Measurements from ENCODE around the gene SSR2.
A peak's percentile ranks its signal among the peaks of the same experiment; 100 is the strongest.

The SSR2 gene

GRCh38 chr1:156014829-156015228, 5.9 kb downstream of the SSR2 start:
- ATAC-seq = no peak
- Mint-ChIP-seq H3K36me3 (peaks cover 39% of the 10 kb centered on the region), H3K9me3 (no peaks in the 10 kb centered on the region), H3K27me3 (no peaks in the 10 kb centered on the region), H3K4me1 (peaks cover 44% of the 10 kb centered on the region), H3K4me3 (no peak overlapping the region), H3K27ac (no peak overlapping the region)

GRCh38 chr1:156012051-156012817, 8.5 kb downstream of the SSR2 start:
- no peaks in the 10 kb centered on the region for H3K9me3 Mint-ChIP-seq
- peak overlapping the region; percentile 66 for H3K27ac Mint-ChIP-seq
- H3K36me3 Mint-ChIP-seq = peaks cover 47% of the 10 kb centered on the region

GRCh38 chr1:156009404-156009803, 11.3 kb downstream of the SSR2 start:
- peaks cover 34% of the 10 kb centered on the region for H3K4me1 Mint-ChIP-seq
- H3K4me3 Mint-ChIP-seq = no peak overlapping the region
- no peaks in the 10 kb centered on the region for H3K9me3 Mint-ChIP-seq
- peaks cover 49% of the 10 kb centered on the region for H3K36me3 Mint-ChIP-seq
- no peaks in the 10 kb centered on the region for H3K27me3 Mint-ChIP-seq
- H3K27ac Mint-ChIP-seq = no peak overlapping the region
- no peak for ATAC-seq

More at GRCh38 chr1:156012051-156012817, 8.5 kb downstream of the SSR2 start:
- Mint-ChIP-seq H3K27me3 (no peaks in the 10 kb centered on the region), H3K4me3 (no peak overlapping the region), H3K4me1 (peaks cover 35% of the 10 kb centered on the region)
- ATAC-seq = peak; percentile 94

- no peak for ATAC-seq
- H3K27ac Mint-ChIP-seq = no peak overlapping the region
- H3K4me1 Mint-ChIP-seq = peaks cover 18% of the 10 kb centered on the region
- peaks cover 38% of the 10 kb centered on the region for H3K36me3 Mint-ChIP-seq
- H3K9me3 Mint-ChIP-seq = no peaks in the 10 kb centered on the region
- H3K27me3 Mint-ChIP-seq = no peaks in the 10 kb centered on the region
- H3K4me3 Mint-ChIP-seq = no peak overlapping the region
Measured at GRCh38 chr1:156006666-156007376, 13.9 kb downstream of the SSR2 start.

- ATAC-seq = no peak
- no peaks in the 10 kb centered on the region for H3K27me3 Mint-ChIP-seq
- H3K4me3 Mint-ChIP-seq = no peak overlapping the region
Measured at GRCh38 chr1:156004843-156005584, 15.7 kb downstream of the SSR2 start.

GRCh38 chr1:156003923-156004188, 16.9 kb downstream of the SSR2 start:
- no peak overlapping the region for H3K4me3 Mint-ChIP-seq
- H3K27ac Mint-ChIP-seq = no peak overlapping the region
- ATAC-seq = no peak

More at GRCh38 chr1:156004843-156005584, 15.7 kb downstream of the SSR2 start:
- Mint-ChIP-seq H3K4me1 (peaks cover 11% of the 10 kb centered on the region), H3K27ac (no peak overlapping the region), H3K36me3 (peaks cover 23% of the 10 kb centered on the region), H3K9me3 (no peaks in the 10 kb centered on the region)

GRCh38 chr1:156002188-156002911, 18.4 kb downstream of the SSR2 start:
- Mint-ChIP-seq H3K4me3 (no peak overlapping the region), H3K27ac (peak overlapping the region; percentile 13), H3K4me1 (peaks cover 11% of the 10 kb centered on the region), H3K36me3 (peaks cover 8% of the 10 kb centered on the region), H3K27me3 (no peaks in the 10 kb centered on the region), H3K9me3 (no peaks in the 10 kb centered on the region)
- ATAC-seq = no peak

More at GRCh38 chr1:156003923-156004188, 16.9 kb downstream of the SSR2 start:
- H3K4me1 Mint-ChIP-seq = peaks cover 11% of the 10 kb centered on the region
- H3K9me3 Mint-ChIP-seq = no peaks in the 10 kb centered on the region
- H3K27me3 Mint-ChIP-seq = no peaks in the 10 kb centered on the region
- H3K36me3 Mint-ChIP-seq = peaks cover 14% of the 10 kb centered on the region

- no peak for ATAC-seq
- Mint-ChIP-seq H3K9me3 (no peaks in the 10 kb centered on the region), H3K27me3 (no peaks in the 10 kb centered on the region), H3K36me3 (peaks cover 3% of the 10 kb centered on the region), H3K4me3 (no peak overlapping the region), H3K4me1 (peaks cover 7% of the 10 kb centered on the region), H3K27ac (peak overlapping the region; percentile 13)
Measured at GRCh38 chr1:156001662-156002171, 19.0 kb downstream of the SSR2 start.

GRCh38 chr1:156001021-156001661, 19.6 kb downstream of the SSR2 start:
- H3K36me3 Mint-ChIP-seq = no peaks in the 10 kb centered on the region
- H3K9me3 Mint-ChIP-seq = no peaks in the 10 kb centered on the region
- ATAC-seq = no peak
- no peak overlapping the region for H3K4me3 Mint-ChIP-seq
- no peak overlapping the region for H3K27ac Mint-ChIP-seq
- H3K27me3 Mint-ChIP-seq = no peaks in the 10 kb centered on the region
- peaks cover 5% of the 10 kb centered on the region for H3K4me1 Mint-ChIP-seq

- Mint-ChIP-seq H3K9me3 (no peaks in the 10 kb centered on the region), H3K27ac (no peak overlapping the region), H3K4me1 (peaks cover 5% of the 10 kb centered on the region), H3K27me3 (no peaks in the 10 kb centered on the region), H3K36me3 (no peaks in the 10 kb centered on the region), H3K4me3 (no peak overlapping the region)
- no peak for ATAC-seq
Measured at GRCh38 chr1:155999964-156000363, 20.8 kb downstream of the SSR2 start.

- H3K27me3 Mint-ChIP-seq = no peaks in the 10 kb centered on the region
- no peaks in the 10 kb centered on the region for H3K9me3 Mint-ChIP-seq
- H3K36me3 Mint-ChIP-seq = no peaks in the 10 kb centered on the region
- H3K4me3 Mint-ChIP-seq = no peak overlapping the region
- H3K4me1 Mint-ChIP-seq = peaks cover under 1% of the 10 kb centered on the region
- no peak for ATAC-seq
- H3K27ac Mint-ChIP-seq = no peak overlapping the region
Measured at GRCh38 chr1:155996166-155996565, 24.6 kb downstream of the SSR2 start.

- peaks cover 24% of the 10 kb centered on the region for H3K4me1 Mint-ChIP-seq
- no peaks in the 10 kb centered on the region for H3K27me3 Mint-ChIP-seq
- H3K4me3 Mint-ChIP-seq = no peak overlapping the region
- no peaks in the 10 kb centered on the region for H3K9me3 Mint-ChIP-seq
- no peak for ATAC-seq
- H3K27ac Mint-ChIP-seq = no peak overlapping the region
- H3K36me3 Mint-ChIP-seq = no peaks in the 10 kb centered on the region
Measured at GRCh38 chr1:155993595-155993994, 27.2 kb downstream of the SSR2 start.

- Mint-ChIP-seq H3K27me3 (no peaks in the 10 kb centered on the region), H3K4me3 (no peak overlapping the region), H3K9me3 (no peaks in the 10 kb centered on the region), H3K36me3 (no peaks in the 10 kb centered on the region), H3K4me1 (peaks cover 28% of the 10 kb centered on the region), H3K27ac (peak overlapping the region; percentile 46)
- ATAC-seq = peak; percentile 77
Measured at GRCh38 chr1:155990005-155990739, 30.6 kb downstream of the SSR2 start.

Measured in stimulated activated memory B cell treated with anti-CD40 and anti-IgM and Interleukin-4, amounts not matched to agents 10 μg/mL and 1 μg/mL and 100 μg/mL, for 72 hours (primary cell).